DND-41 (cell line): Measurements from ENCODE around the gene SLC5A12.

Source experiments
- ATAC-seq: fragments of 200-7000 bp; cut with Tn5 transposase; 3 replicates; pipeline ENCODE4 v1.9.1; 2021; ENCODE audit warnings: low read depth; ENCODE audit not compliant: insufficient read depth
- DNase-seq: peaks from one replicate; pipeline ENCODE4 v3.0.0-alpha.2; 2020
- H2AFZ ChIP-seq: 2 replicates; pipeline ENCODE4 v1.6.0; 2012; ENCODE audit warnings: low read depth, low read length
- H3K27ac ChIP-seq: 2 replicates; pipeline ENCODE4 v1.5.1; 2012; ENCODE audit warnings: low read length, inconsistent platforms
- H3K27me3 ChIP-seq: fragments of 200-600 bp; sonication (generic); 2 replicates; pipeline ENCODE4 v1.6.0; 2012; ENCODE audit warnings: low read length, mild to moderate bottlenecking, inconsistent platforms; ENCODE audit not compliant: insufficient read depth, poor library complexity
- H3K36me3 ChIP-seq: 2 replicates; pipeline ENCODE4 v1.5.1; 2012; ENCODE audit warnings: low read length, inconsistent platforms; ENCODE audit not compliant: insufficient read depth
- H3K4me1 ChIP-seq: 2 replicates; pipeline ENCODE4 v1.5.1; 2012; ENCODE audit warnings: mild to moderate bottlenecking, low read length; ENCODE audit not compliant: insufficient read depth
- H3K4me2 ChIP-seq: 2 replicates; pipeline ENCODE4 v1.6.0; 2012; ENCODE audit warnings: mild to moderate bottlenecking, moderate library complexity, low read length, inconsistent platforms; ENCODE audit not compliant: insufficient read depth
- H3K4me3 ChIP-seq, 2 experiments: fragments of 200-600 bp in 1 of 2; shearing (Covaris generic) in 1 of 2; 2 replicates each; pipeline ENCODE4 v1.5.1; 2012 to 2016; ENCODE audit warnings: inconsistent platforms in 2 of 2, low read length in 2 of 2, mild to moderate bottlenecking in 2 of 2, low read depth in 1 of 2, moderate library complexity in 1 of 2
- H3K79me2 ChIP-seq: 2 replicates; pipeline ENCODE4 v1.6.0; 2012; ENCODE audit warnings: low read length, inconsistent platforms; ENCODE audit not compliant: insufficient read depth
- H3K9ac ChIP-seq: 2 replicates; pipeline ENCODE4 v1.6.0; 2012; ENCODE audit warnings: low read depth, mild to moderate bottlenecking, inconsistent platforms, low read length, moderate library complexity
- H3K9me3 ChIP-seq: 2 replicates; pipeline ENCODE4 v1.5.1; 2012; ENCODE audit warnings: low read length, moderate library complexity, mild to moderate bottlenecking, inconsistent platforms; ENCODE audit not compliant: insufficient read depth, severe bottlenecking
- H4K20me1 ChIP-seq: 2 replicates; pipeline ENCODE4 v1.6.0; 2012; ENCODE audit warnings: low read length; ENCODE audit not compliant: insufficient read depth
- EZH2 ChIP-seq: IDR thresholded peaks from 3 replicates; pipeline ENCODE4 v1.6.1; 2012; ENCODE audit warnings: borderline replicate concordance, low read depth, mild to moderate bottlenecking, moderate library complexity, low read length, inconsistent platforms; ENCODE audit not compliant: severe bottlenecking
- TF ChIP-seq, protein P1 (sequence below): IDR thresholded peaks from 2 replicates; pipeline ENCODE4 v1.5.1; 2012; ENCODE audit warnings: borderline replicate concordance, low read length, moderate library complexity, mild to moderate bottlenecking; ENCODE audit not compliant: poor library complexity, severe bottlenecking; ENCODE audit errors: extremely low read depth

The SLC5A12 gene

GRCh38 chr11:26757995-26758394 lies 36.1 kb upstream of the SLC5A12 start:
- TF ChIP-seq, protein P1, sequence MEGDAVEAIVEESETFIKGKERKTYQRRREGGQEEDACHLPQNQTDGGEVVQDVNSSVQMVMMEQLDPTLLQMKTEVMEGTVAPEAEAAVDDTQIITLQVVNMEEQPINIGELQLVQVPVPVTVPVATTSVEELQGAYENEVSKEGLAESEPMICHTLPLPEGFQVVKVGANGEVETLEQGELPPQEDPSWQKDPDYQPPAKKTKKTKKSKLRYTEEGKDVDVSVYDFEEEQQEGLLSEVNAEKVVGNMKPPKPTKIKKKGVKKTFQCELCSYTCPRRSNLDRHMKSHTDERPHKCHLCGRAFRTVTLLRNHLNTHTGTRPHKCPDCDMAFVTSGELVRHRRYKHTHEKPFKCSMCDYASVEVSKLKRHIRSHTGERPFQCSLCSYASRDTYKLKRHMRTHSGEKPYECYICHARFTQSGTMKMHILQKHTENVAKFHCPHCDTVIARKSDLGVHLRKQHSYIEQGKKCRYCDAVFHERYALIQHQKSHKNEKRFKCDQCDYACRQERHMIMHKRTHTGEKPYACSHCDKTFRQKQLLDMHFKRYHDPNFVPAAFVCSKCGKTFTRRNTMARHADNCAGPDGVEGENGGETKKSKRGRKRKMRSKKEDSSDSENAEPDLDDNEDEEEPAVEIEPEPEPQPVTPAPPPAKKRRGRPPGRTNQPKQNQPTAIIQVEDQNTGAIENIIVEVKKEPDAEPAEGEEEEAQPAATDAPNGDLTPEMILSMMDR: no peak
- no peak for TF ChIP-seq EZH2
- H3K27me3 ChIP-seq: no peaks in the 10 kb centered on the region
- no peaks in the 10 kb centered on the region for H3K36me3 ChIP-seq
- no peak for ATAC-seq
- no peak overlapping the region for H3K4me3 ChIP-seq
- no peaks in the 10 kb centered on the region for H3K4me1 ChIP-seq
- DNase-seq: no peak
- H3K4me2 ChIP-seq: no peak overlapping the region
- H3K27ac ChIP-seq: no peak overlapping the region
- H2AFZ ChIP-seq: no peak overlapping the region
- no peaks in the 10 kb centered on the region for H4K20me1 ChIP-seq
- no peaks in the 10 kb centered on the region for H3K79me2 ChIP-seq
- no peaks in the 10 kb centered on the region for H3K9me3 ChIP-seq
- no peak overlapping the region for H3K9ac ChIP-seq

DNA sequence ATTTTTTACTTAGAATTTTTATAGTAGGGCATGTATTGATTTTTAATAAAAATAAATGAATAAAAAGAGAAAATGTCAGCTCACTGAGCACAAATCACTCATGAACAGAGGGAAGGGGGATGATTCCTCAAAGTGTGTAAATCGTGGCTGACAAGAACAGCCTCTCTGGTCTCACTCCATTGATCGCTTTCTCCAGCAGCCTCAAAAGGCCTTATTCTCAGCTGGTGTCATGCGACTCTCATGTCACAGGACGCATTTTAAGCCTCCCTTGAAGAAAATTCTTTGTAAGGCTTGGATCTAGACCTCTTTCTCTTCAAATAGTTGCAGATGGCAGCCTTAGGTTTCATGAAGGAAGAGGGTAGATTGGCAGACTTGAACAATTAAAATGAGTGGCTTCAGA lies 33.9 kb upstream of the SLC5A12 start:
- TF ChIP-seq, protein P1: no peak
- TF ChIP-seq EZH2: no peak
- ATAC-seq (no peak), DNase-seq (no peak)
- Histone ChIP-seq H3K27me3 (no peaks in the 10 kb centered on the region), H3K4me3 (no peak overlapping the region), H3K36me3 (no peaks in the 10 kb centered on the region), H3K4me2 (no peak overlapping the region), H3K27ac (no peak overlapping the region), H3K79me2 (no peaks in the 10 kb centered on the region), H3K9me3 (no peaks in the 10 kb centered on the region), H3K9ac (no peak overlapping the region), H2AFZ (no peak overlapping the region), H4K20me1 (no peaks in the 10 kb centered on the region), H3K4me1 (no peaks in the 10 kb centered on the region)

GRCh38 chr11:26753723-26754504 lies 32.1 kb upstream of the SLC5A12 start:
- H3K4me3 ChIP-seq: no peak overlapping the region
- no peaks in the 10 kb centered on the region for H3K4me1 ChIP-seq
- no peaks in the 10 kb centered on the region for H3K27me3 ChIP-seq
- H3K27ac ChIP-seq: no peak overlapping the region
- ATAC-seq: peak; percentile 61; the same call in 2 of the 3 replicates
- peak; percentile 10 for DNase-seq
- H3K9me3 ChIP-seq: no peaks in the 10 kb centered on the region
- H3K4me2 ChIP-seq: no peak overlapping the region
- no peak overlapping the region for H3K9ac ChIP-seq
- no peak for TF ChIP-seq EZH2
- TF ChIP-seq, protein P1: peak; percentile 68
- no peaks in the 10 kb centered on the region for H4K20me1 ChIP-seq
- no peaks in the 10 kb centered on the region for H3K79me2 ChIP-seq
- H3K36me3 ChIP-seq: no peaks in the 10 kb centered on the region
- H2AFZ ChIP-seq: no peak overlapping the region
